Anterior cingulate cortex (tissue), 58 donors: ENCODE data around the gene VAPB.

Source experiments
- DNase-seq, 58 donors: peaks; one replicate each; lab custom pipeline; 2025; lab: John Stamatoyannopoulos, UW

The VAPB gene

DNA sequence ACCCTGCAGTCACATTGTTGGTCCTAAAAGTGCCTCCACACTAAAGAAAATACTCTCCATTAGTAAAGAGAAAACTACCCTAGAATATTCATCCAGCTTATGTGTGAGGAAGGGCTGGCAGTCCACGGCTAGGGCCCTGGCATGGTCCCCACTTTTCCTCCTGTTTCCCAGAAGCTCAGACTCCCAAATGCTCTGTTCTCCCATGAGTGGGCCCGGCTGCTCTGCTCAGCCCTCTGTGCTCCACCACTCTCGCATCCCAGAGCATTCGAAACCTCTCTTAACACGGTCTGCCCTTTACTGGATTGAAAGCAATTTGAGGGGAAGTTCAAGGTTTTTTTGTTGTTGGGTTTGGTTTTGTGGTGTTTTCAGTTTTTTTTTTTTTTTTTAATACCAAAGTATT, 64.4 kb downstream of the VAPB start:
- no peak for DNase-seq

DNA sequence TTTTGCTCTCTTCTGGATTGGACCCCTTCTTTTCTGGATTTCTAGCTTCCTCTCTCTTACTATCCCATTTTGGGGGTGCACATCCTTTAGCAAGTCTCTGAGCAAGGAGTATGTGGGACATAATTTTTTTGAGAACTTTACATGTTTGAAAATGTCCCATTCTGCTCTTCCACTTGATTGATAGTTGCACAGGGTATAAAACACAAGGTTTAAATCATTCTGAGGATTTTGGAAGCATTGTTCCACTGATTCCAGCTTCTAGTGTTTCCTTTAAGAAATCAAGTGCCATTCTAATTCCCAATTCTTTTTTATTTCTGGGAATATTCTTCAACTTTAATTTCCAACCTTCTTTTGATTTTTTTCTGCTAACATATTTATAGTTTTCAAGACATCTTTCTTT, 65.4 kb downstream of the VAPB start:
- no peak for DNase-seq

DNA sequence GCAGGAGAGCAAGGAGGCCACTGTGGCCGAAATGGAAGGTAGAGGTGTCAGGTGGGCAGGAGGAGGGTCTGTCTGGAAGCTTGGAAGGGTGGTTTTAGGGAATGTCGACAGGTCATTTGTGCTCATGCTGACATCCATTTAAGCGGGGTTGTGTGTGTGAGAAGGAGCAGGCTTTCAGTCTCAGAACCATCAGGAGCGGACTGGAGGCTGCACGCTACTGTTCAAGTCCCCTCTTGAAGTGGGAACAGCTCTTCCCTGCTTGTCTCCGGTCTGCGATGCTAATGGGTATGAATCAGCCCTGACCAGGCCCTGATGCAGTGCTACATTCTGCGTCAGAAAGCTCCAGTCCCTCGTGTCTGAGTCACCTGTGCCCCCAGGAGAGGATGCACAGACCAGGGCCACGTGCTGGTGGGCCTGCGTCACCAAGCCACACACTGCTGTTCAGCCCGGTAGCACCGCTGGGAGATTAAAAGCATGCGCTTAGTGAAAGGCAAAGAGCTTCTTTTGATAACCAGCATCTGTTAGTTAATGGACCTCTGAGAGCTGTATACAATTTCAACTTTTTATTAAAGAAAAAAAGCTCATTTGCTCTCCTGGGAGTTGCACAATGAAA, 68.2 kb downstream of the VAPB start:
- DNase-seq, result no peak

DNA sequence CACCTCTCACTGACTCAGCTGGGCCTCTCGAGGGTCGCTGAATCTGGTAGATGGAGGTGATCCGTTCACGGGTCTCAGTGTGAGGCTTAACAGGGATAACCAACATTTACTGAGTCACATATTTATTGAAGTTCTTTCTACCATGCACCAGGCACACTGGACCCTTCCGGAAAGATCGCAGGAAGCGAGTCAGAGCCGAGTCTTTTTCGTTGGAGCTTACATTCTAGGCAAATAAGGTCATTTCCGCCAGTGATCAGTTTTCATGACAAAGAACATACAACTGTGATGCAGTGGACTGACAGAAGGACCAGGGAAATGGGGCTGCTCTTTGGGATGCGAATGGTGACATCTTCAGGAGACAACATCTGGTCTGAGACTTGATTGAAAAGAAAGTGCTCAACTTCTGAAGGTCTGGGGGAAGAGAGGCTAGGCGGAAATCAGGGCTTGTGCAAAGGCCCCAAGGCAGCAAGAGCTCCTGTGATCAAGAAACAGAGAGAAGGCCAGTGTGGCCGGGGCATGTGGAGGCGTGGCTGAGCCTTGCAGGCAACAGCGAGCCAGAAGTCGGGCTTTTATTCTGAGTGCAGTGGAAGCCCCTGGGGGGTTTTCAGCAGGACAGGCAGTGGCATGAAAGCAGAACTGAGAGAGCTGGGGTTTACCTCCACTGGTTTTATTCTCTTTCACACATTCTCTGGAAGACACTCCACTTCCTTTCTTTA, 69.5 kb downstream of the VAPB start:
- no peak for DNase-seq

DNA sequence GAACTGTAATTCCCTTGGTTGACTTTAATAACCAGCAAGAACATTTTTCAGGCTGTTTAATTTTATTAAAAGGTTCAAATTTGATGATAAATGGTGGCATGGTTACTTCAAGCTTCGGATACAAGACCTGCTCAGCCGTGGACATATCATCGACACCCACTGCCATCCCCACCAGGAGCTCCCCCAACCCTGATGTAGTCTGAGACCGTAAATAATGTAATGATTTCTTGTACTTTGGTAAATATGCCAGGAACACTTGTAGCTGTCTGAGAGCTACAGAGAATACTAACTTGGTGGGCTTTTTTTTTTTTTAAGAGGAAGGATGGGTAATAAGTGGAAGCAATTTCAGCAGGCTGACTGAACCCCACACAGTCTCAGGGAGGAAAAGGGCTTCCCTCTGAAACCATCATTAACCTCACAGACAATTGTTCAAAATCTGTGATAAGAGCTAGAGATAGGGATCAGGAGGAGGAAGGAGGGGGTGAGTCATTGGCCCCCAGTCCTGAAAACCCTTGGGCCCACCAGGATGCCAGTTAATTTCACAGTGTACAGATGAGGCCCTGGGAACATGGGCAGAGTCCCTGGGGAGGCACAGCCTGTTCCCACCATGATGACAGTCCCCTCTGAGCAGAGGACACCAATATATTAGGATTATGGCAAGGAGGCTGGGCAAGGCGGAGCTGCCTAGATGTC, 70.2 kb downstream of the VAPB start:
- no peak for DNase-seq

DNA sequence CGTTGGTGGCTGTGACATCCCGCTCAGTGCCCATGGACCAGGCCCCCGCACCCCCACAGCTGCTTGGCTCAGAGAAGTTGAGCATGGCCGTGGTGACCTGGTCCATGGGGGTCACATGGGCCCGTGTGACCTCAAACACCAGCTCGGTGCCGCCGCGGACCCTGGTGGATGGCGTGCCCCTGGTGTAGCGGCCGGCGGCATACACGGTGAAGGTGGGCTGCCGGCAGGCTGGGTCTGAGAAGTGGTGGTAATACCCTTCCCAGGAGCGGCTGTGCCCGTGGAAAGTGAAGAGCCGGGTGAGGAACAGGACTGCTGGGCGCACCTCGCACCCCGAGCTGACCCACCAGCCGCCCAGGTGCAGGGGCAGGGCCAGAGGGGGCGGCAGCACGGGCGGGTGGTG, 72.1 kb downstream of the VAPB start:
- no peak for DNase-seq

DNA sequence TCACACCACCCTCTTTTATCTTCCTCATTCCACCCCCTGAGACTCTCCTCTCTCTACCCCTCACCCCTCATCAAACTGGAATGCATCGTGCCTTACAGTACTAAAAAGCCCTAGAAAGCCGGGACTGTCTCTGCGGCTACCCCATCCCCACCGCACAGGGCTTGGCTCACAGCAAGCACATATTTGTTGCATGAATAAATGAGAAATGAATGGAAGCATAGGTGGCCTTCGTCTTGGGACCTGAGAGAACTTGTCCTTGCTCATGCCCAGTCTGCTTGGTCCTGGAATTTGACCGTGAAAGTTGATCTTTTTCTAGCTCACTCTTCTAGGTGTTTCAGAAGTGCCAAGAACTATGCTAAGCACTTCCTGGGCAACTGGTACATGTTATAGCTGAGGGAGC, 72.9 kb downstream of the VAPB start:
- no peak for DNase-seq

DNA sequence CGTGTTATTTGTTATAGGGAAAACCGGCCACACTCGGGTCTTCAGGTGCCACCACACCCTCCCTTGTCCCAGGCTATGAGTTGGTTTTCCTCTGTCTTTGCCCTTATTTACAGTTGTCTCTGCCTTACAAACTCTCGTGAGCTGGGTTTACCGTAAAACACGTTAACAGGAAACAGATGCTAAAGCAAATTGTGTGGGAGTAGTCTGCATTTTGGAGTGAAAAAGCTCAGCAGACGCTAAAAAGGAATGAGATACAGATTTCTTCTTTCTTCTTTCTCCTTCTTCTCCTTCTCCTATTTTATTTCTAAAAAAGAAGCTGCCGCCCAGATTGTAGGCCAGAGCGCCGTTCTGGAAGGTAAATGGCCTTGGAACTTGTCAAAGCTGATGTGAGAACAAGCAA, 74.2 kb downstream of the VAPB start:
- no peak for DNase-seq

DNA sequence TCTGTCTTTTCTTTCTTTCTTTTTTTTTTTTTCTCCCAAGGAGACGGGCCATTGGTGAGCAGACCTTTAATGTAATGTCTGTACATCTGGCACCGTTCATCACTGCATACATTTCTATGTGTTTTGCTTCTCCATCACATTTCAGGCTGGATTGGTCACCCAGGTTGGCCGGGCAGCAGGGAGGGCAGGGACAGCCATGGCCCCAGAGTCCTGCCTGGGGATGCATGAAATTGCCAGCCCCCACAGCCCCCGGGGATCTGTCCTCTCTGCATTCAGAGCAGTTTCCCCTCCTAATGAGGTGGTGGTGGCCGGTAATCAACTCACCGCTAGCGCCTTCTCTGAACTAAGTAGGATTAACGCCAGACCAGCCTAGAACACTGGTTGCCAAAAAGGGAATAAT, 75.8 kb downstream of the VAPB start:
- no peak for DNase-seq

DNA sequence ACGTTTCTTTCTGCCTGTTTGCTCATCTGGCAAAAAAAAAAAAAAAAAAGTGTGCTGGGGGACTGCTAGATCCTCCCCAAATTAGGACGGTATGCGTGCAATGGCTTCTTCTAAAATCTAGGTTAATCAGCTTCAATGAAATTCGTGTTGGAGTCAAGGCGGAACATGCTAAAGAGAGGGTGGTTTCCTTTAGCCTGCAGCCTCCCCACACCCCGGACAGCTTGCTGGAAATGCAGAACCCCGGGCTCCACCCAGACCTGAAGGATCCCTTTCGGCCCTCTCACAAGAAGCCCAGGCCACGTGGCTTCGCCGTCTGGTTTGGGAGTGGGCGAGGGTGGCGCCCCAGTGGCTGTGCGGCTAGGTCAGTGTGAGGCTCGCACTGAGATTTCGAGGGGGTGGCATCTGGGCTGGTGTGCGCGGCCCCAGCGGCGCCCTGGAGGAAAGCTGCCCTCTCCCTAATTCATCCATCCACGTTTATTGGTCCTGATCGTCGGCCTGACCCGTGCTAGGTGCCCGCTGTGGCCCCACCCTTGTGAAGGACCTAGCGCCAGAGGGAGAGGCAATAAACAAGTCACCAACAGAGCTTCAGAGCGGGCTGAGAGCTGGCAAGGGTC, 77.2 kb downstream of the VAPB start:
- no peak for DNase-seq

DNA sequence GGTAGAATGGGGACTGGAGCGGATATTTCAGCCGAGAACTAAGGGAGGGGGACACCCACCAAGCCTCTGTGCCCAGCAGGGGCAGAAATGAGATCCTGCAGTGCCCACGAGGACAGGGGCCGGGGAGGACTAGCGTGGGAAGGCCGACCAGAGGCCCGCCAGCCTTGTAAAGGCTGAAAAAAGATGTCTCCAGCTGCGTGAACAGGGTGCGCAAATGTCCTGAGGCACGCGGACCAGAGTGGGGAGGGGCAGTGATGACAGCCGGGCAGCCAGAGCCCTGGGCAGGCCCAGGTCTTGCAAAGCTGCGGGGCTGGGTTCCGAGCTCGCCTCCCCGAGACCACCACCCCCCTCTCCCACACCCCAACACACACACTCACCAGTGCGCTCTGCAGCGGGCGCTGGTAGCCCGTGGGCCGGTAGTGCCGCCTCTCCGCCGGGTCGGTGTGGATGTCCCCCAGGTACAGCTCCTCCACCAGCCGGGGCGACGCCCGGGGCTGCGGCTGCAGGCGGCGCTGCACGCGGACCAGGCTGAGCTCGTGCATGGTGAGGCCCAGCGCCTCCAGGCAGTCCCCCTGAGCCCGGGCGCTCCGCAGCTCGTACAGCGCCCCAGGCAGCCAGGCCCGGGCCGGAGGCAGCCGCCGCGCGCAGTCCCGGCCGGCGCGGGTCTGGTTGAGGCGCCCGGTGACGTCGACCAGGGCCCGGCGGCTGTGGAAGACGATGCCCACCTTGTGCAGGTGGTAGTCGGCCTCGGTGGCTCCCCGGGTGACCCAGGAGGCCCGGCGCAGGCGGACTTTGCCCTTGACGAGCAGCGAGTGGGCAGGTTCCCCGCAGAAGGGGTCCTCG, 77.9 kb downstream of the VAPB start:
- DNase-seq, result no peak

DNA sequence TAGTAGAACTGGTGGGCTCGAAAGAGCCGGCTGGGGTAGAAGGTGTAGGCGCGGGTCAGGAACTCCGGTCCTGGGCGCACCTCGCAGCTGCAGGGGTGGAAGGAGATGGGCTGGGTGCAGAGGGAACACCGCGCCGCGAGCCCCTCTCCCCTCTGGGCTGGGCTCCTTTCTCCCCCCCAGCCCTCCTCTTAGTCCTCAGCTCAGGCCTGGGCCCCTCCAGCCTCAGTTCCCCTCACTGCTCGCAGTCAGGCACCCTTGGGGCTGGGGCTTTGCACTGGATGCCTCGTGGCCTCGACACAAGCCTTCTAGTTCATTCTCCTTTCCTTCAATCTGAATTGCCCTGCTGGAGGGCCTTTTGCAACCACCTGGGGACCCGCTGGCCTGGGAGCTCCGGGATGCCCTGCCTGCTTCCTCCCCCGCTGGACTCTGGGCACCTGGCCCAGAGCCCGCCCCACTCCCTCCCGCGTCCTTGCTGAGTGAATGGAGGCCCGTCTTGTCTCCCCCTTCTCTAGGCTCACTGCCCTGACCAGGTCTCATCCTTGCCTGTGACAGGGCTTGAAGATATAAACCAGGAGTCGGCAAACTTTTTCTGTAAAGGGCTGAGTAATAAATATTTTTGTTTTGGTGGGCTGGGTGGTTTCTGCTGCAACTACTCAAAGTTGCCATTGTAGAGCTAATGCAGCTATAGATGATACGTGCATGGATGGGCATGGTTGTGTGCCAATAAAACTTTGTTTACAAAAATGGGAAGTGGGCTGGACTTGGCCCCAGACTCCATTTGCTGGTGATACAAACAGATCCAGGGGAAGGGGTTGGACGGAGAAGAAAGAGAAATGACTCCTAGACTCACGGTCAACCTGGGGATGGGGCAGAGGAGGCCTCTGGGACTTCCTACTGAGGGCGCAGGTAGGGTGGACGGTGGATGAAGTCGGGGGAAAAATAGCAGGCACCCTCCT, 78.8 kb downstream of the VAPB start:
- DNase-seq, result no peak

DNA sequence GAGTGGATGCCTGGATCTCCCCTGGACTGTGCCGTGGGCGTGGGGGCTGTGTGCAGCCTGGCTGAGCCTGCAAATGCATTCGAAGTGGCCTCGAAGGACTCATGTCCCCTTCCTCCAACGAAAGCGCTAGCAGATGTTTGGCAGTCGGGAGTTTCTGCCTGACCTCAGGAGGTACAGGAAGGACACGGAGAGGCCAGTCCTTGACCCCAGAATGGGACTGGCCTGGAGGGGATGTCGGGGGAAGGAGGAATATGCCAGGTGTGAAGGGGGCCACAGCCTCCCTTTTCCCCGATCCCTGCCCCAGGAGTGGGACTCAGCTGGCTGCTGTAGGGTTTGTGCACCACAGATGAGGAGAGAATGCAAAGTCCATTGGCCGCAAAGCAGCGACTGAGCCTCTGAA, 80.6 kb downstream of the VAPB start:
- no peak for DNase-seq

DNA sequence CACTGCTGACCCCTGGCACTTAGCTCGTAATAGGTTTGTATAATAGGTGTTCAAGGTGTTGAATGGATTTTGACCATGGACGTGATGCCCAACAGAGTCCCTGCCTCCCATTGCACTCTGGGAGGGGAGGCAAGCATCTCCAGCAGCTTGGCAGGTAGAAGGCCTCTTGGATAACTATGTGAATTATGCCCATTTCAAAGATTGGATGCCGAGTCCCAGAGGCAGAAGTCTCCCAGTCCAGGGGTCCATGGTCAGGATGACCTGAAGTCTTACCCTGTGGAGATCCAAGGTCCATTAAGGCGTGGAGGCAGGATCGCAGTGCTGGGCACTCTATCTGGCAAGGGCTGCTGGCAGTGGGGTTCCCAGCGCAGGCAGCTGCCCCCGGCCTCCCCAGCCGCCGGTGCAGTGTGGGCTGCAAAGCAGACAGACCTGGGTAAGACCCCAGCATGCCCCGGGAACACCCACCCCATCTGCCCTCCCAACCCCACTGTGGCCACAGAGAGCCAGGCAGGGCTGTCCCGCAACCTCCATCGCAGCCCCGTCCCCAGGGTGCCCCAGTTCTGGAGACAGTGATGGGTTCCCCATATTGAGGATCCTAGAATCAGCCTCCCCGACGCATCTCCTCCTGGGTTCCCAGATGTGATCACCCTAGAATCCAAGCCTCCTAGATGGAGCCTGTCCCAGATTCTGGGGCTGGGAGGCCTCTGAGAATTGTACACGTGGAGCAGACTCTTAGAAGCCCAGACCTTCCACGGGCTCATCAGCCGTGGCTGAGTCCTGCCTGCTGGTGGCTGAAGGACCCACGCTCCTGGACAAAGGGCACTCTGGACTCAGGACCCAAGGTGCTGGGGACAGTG, 81.5 kb downstream of the VAPB start:
- no peak for DNase-seq

DNA sequence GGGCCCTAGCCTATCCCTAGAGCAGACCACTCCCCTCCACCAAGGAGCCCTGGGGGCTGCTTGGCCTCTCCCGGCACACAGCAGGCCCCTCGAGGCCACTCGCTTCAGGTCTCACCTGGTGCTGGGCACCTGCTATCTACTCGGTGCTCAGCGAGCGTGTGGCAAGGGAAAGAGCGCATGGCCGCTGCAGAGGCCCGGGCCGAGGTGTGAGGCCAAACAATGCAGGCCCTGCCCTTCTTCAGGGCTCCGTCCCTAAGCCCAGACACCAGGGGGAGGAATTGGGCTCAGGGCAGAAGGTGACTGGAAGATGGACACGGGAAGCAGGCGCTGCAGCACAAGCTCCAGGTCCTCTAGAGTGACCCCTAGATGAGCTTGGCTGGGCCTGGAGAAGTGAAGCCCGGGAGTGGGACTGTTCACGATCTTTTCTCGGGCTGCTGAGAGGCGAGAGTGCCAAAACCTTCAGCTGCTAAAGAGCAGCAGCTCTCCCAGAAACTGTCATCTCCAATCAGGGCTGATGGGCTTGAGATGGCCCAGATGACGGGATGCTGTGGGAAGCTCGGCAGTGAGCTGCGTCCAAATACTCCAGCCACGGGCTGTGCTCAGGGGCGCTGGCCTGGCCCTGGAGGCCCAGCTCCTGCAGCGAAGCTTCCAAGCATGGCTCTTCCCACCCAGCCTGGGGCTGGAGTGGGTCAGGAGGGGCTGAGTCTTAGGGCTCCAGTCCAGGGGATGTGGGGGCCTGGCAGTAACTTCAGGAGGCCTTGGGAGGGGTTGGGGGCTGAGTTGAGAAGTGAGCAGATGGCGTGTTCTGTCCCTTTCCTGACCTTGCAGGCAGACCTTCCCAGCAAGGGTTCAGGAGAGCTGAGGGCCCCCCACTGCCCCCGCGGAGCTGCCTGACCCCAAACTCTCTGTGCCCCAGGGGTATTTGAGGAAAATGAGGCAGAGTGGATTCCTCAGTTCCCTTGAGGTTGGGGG, 82.5 kb downstream of the VAPB start:
- DNase-seq, result no peak

DNA sequence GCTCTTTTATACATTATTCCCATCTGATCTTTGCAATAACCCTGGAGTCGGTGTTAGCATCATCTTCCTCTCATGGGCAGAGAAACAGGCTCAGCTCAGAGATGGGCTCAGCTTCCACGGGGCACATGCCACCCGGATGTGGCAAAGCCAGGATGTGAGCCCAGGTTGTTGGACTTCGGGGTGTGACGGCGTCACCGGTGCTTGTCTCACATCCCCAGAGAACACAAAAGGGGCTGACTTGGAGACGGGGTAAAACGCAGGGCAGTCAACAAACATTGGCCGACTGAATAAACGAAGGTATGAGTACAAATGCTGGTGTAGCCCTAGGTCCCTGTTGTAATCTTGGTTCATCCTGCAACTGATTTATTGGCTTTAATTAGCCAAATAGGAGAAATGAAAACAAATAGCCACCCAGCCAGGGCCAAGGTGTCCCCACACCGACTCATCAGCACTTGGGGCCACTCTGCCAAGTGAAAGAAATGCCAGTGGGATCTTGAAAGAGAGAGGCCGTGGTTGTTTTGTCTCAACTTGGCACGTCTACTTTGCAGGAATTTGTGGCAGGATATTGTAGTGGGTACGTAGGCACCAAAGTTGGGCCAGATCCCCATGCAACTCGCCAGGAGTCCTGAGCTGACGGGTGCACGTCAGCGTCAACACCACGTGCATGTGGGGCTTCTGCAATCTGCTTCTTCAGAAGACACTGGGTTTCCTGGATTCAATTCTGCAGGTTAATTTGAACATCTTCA, 83.4 kb downstream of the VAPB start:
- no peak for DNase-seq
